Ascending aorta (tissue), 2 donors: ENCODE measurements around the gene NELFB. TPM values are rescaled to one million over a fixed set of nuclear protein-coding genes. Genes with fewer than 3 reads are reported as not detected.

Source experiments
- DNase-seq, 2 donors: peaks; one replicate each; pipeline ENCODE4 v3.0.0-alpha.2; 2019; ENCODE audit warnings: low spot score in 2 of 2
- H3K27ac ChIP-seq, 2 donors: fragments of 200-600 bp; sonication (generic); one replicate each; pipeline ENCODE4 v1.5.1; 2016 to 2017; ENCODE audit warnings: mild to moderate bottlenecking in 1 of 2
- H3K27me3 ChIP-seq: fragments of 200-600 bp; sonication (generic); one replicate; pipeline ENCODE4 v1.5.1; 2017
- H3K36me3 ChIP-seq, 2 donors: fragments of 200-600 bp; sonication (generic); one replicate each; pipeline ENCODE4 v1.5.1; 2016
- H3K4me1 ChIP-seq, 2 donors: fragments of 200-600 bp; sonication (generic); one replicate each; pipeline ENCODE4 v1.5.1; 2016 to 2017; ENCODE audit warnings: mild to moderate bottlenecking in 1 of 2
- H3K4me3 ChIP-seq, 2 donors: fragments of 200-600 bp; sonication (generic); one replicate each; pipeline ENCODE4 v1.5.1; 2016 to 2017; ENCODE audit warnings: mild to moderate bottlenecking in 1 of 2
- H3K9me3 ChIP-seq, 2 donors: fragments of 200-600 bp; sonication (generic); one replicate each; pipeline ENCODE4 v1.5.1; 2016
- CTCF ChIP-seq, 3 experiments: fragments of 200-600 bp in 2 of 3; fragments of 450-650 bp in 1 of 3; sonication (generic) in 2 of 3; IDR thresholded peaks; one replicate each; pipeline ENCODE4 v1.5.1; 2016 to 2019; ENCODE audit warnings: antibody characterized with exemption in 3 of 3, mild to moderate bottlenecking in 1 of 3, moderate library complexity in 1 of 3
- intact Hi-C: fragments of 100-400 bp; cut with DNase I; formaldehyde crosslinking; loops from one replicate; pipeline ENCODE4 v1.15.1; 2023
- total RNA-seq: library from RNA; depleted of rRNA; stranded (reverse); fragments of >200 nt; gene quantifications from one replicate; pipeline ENCODE4 v1.1.0, GENCODE V29; 2016

Gene NELFB
- total RNA-seq, 1 donor from 2014 or later: 71.7 TPM

- no peak for TF ChIP-seq CTCF (IDR thresholded peaks at IDR 0.05)
- H3K4me1 ChIP-seq: peaks cover 3 to 7% of the 10 kb centered on the region in 2 donors
- H3K36me3 ChIP-seq: no peaks in the 10 kb centered on the region
- no peak overlapping the region for H3K27ac ChIP-seq
- no peak for DNase-seq
- H3K9me3 ChIP-seq: no peaks in the 10 kb centered on the region
- no peak overlapping the region for H3K4me3 ChIP-seq
- intact Hi-C loops: no loop called here
- no peaks in the 10 kb centered on the region for H3K27me3 ChIP-seq
These were observed 4.6 kb upstream of the NELFB start for GRCh38 chr9:137250329-137251193.

GRCh38 chr9:137251194-137251461, 4.0 kb upstream of the NELFB start, which contains the start of gene STPG3:
TSS of gene STPG3 (plus strand) at chr9:137251286. CDS start at chr9:137251287, 1 bp downstream.
- Histone ChIP-seq H3K27me3 (no peaks in the 10 kb centered on the region), H3K36me3 (no peaks in the 10 kb centered on the region), H3K9me3 (no peaks in the 10 kb centered on the region), H3K4me1 (peaks cover 6 to 11% of the 10 kb centered on the region in 2 donors), H3K4me3 (no peak within 1 kb of the TSS), H3K27ac (no peak within 1 kb of the TSS)
- intact Hi-C loops: no loop called here
- TF ChIP-seq CTCF (IDR thresholded peaks at IDR 0.05): no peak
- no peak for DNase-seq

GRCh38 chr9:137251490-137252268, 3.4 kb upstream of the NELFB start:
- no peaks in the 10 kb centered on the region for H3K9me3 ChIP-seq
- peaks cover 0 to 3% of the 10 kb centered on the region in 2 donors for H3K36me3 ChIP-seq
- H3K4me1 ChIP-seq: peaks cover 10 to 17% of the 10 kb centered on the region in 2 donors
- H3K4me3 ChIP-seq: no peak overlapping the region
- no peak overlapping the region for H3K27ac ChIP-seq
- intact Hi-C loops: no loop called here
- no peak for TF ChIP-seq CTCF (IDR thresholded peaks at IDR 0.05)
- DNase-seq: no peak
- no peaks in the 10 kb centered on the region for H3K27me3 ChIP-seq

- no peaks in the 10 kb centered on the region for H3K27me3 ChIP-seq
- intact Hi-C loops: no loop called here
- no peaks in the 10 kb centered on the region for H3K9me3 ChIP-seq
- H3K36me3 ChIP-seq: peaks cover 0 to 7% of the 10 kb centered on the region in 2 donors
- H3K4me1 ChIP-seq: peaks cover 10 to 20% of the 10 kb centered on the region in 2 donors
- no peak overlapping the region for H3K27ac ChIP-seq
- H3K4me3 ChIP-seq: no peak overlapping the region
- no peak for TF ChIP-seq CTCF (IDR thresholded peaks at IDR 0.05)
- no peak for DNase-seq
These were observed 2.3 kb upstream of the NELFB start for GRCh38 chr9:137252555-137253506.
